GM19193 (cell line): ENCODE measurements around the gene CASP7.

Experiments used
- POLR2A ChIP-seq: IDR thresholded peaks from 4 replicates; pipeline ENCODE4 v1.6.1; 2011; ENCODE audit not compliant: insufficient read depth, insufficient read length; ENCODE audit errors: extremely low read depth

CASP7 gene

DNA sequence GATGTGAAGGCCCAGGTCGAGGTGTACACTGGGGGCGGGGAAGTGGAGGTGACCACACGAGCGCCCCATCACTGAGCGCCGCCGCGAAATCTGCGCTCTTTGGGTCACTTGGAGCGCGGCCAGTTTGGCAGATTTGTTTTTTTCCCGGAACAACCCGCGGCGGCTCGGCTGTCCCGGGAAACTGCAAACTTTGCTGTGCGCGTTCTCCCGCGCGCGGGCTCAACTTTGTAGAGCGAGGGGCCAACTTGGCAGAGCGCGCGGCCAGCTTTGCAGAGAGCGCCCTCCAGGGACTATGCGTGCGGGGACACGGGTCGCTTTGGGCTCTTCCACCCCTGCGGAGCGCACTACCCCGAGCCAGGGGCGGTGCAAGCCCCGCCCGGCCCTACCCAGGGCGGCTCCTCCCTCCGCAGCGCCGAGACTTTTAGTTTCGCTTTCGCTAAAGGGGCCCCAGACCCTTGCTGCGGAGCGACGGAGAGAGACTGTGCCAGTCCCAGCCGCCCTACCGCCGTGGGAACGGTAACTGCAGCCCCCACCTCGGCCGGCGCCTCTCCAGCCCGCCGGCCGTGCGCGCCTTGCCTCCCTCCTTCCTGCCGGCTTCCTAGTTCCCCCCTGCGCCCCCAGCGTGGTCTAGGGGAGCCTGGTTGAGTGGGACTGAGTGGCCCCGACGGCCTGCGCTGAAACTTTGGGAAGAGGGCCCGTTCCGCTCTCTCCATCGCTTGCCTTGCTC, at the start of gene CASP7:
CASP7 (plus strand) TSS at position 450 of the 727 bp plus-strand sequence. CDS start 17,582 bp downstream, outside the sequence.
- peak; percentile 68 for TF ChIP-seq POLR2A

DNA sequence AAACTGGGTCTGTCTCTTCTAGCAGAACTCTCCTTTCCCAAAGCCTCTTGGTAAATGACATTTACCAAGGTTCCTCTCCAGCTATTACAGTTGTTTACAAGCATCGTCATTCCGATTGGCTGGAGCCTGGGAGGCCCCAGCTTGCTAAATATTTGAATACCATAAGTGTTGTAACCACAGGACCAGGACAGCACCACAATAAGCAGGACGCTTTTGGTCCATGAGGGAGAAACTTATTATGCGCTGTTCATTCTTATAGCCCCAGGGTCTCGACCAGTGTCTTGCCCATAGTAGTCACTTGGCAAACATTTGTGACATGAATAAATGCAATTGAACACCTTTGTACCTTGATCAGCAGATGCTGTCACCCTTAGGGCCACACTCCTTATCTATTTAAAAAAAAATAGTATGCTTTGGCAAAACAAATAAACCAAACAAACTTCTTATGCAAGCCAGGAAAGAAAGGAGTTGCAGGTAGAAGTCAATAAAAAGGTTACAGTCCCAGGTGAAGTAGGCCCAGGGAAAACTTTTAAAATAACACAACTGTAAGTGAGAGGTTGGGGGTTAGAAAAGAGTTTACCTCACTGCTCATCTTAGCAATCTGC, 48.7 kb upstream of the CASP7 start:
- no peak for TF ChIP-seq POLR2A

- no peak for TF ChIP-seq POLR2A
These were observed 47.9 kb upstream of the CASP7 start for GRCh38 chr10:113631684-113632367.

DNA sequence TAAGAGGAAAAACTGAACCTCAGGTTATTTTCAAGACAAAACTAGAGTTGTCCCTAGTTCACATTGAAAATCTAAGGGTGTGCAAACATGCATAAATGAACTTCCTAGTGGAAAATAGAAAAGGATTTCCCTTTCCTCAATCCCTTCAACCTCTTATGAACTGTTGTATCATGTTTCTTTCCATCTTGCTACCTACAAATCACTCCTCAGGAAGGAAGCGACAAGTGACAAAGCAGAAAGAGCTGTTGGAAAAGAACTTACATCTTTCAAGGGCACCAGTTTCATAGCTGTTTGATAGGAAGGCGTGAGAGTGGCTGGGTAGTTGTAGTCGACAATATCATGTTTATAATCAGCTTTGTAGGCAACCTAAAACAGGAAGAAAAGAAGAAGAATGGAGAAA, 39.7 kb upstream of the CASP7 start:
- no peak for TF ChIP-seq POLR2A

DNA sequence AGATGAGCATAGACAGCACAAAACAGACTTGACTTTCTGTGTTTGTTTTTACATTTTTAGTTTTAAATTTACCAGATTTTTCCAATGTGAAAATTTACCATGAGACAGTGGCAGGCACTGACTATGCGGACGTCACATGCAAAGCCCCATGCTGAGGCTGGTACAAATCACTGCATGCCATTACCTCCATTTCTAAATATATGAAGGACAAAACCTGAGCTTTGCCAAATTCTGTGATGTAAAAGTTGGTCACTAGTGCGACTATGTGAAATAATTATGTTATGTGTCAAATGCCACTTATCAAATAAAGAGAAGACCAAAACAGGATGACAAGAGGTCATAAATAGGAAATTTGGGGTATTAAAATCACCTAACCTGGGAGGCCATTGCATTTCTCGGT, 38.0 kb upstream of the CASP7 start:
- no peak for TF ChIP-seq POLR2A

DNA sequence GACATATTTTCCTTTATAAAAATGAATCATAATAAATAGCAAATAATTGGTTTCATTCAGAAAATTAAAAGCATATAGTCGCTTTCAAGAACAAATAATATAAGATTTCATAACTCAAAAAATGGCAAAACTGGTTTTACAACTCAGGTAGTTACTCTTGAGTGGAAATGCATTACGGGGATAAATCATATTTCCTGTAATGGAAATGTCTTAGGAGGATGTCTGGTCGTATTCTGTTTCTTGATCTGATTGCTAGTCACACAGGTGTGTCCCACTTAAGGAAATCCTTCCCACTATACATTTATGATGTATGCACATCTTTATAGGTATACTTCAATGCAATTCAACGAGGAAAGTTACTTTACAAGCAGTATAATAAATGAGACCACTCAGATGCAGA, 36.5 kb upstream of the CASP7 start:
- TF ChIP-seq POLR2A = no peak

DNA sequence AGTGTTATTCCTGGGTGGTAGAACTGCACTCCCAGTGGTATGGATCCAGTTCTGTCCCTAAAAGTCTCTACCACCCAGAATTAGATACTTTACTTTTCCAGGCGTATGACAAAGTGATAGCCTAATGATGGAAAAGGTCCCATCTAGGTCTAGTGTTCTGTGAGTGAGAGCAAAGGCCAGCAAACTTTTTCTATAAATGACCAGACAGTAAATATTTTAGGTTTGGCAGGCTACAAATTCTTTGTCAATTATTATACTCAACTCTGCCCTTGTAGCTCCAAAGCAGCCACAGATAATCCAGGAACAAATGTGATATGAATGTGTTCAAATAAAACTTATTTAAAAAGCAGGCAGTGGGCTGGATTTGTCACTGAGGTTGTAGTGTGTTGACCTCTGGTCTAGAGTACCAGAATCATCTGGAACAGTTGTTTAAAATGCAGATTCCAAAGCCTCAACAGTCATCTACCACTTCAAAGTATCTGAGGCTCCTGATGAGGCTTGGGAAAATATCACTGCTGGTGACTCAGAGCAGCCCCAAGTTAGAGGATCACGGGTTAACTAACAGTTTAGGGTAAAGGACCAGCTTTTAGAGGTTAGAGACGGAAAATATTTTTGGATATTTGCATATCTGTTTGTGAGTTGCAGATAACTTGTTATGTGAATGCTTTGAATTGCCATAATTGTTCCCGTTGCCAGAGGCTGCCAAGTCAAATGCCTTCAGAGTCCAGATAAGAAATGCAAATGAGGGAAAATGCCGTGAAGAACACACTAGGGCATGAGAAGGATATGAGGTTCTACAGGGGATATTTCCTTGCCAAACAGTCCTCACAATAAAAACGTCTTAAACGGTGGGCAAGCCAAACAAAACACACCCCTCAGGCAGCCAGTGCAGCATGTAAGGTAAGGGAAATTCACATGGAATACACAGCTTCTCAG, 35.3 kb upstream of the CASP7 start:
- TF ChIP-seq POLR2A = no peak

GRCh38 chr10:113646336-113647201, 33.1 kb upstream of the CASP7 start:
- TF ChIP-seq POLR2A = no peak

GRCh38 chr10:113647812-113648211, 31.9 kb upstream of the CASP7 start:
- TF ChIP-seq POLR2A = no peak

GRCh38 chr10:113648478-113648877, 31.2 kb upstream of the CASP7 start:
- no peak for TF ChIP-seq POLR2A

DNA sequence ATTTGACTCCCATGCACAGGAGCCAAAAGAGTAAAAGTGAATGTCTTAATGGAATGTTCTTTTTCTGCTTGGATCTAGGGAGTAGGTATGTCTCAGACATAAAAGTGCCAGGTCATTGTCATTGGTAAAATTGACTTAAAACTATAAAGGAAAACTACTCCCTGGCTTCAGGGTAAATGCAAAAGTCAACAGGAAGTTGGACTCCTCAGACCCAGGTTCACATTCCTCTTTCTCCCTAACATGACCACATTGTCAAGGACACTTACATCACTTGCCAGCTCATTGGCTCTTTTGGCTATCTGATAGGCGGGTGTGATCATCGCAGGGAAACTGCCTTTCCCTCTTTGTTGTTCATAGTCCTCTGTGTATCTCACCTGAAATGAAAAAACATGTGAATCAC, 29.5 kb upstream of the CASP7 start:
- TF ChIP-seq POLR2A = no peak

- TF ChIP-seq POLR2A = no peak
These were observed 28.7 kb upstream of the CASP7 start for GRCh38 chr10:113651021-113651420.

DNA sequence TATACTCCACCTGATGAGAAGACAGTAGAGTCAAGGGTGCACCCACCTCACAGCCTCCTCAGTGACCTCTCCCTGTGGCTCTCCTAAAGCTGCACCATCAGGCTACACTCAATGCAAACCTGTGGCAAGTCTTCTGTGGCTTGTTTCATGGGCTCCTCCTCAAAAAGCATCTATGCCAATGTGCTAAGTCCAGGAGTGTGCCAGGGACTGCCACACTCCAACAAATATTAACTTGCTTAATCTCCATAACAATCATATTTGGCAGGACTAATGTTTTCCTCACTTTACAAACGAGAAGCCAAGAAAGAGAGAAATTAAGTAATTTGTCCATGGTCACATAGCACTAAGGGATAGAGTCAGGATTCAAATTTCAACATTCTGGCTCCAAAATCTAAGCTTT, 27.8 kb upstream of the CASP7 start:
- no peak for TF ChIP-seq POLR2A

DNA sequence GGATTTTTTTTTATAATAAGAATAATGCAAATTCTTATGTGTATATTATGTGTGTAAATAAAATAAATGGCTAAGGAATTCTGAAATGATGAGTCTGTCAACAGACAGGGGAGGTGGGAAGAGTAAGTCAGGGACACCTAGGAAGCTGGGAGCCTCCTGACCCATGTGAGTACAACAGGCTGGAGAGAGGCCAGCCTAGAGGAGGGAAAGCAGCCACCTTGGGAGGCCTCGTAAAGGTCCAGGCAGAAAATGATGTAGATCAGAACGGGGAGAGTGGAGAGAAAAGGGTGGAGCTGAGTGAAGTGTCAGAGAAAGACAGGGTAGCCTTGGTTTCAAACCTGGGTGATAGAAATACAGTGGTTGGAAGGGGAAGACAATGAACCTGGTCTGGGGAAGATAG, 22.8 kb upstream of the CASP7 start:
- no peak for TF ChIP-seq POLR2A
